MM.1S (cell line): ENCODE measurements around the gene TNS2.

Source experiments
- DNase-seq: peaks from one replicate; pipeline ENCODE4 v3.0.0-alpha.2; 2015
- H2AFZ ChIP-seq: fragments of 300-600 bp; sonication (generic); 2 replicates; pipeline ENCODE4 v1.6.0; 2016; ENCODE audit warnings: antibody characterized with exemption, low read length
- H3F3A ChIP-seq: fragments of 300-600 bp; sonication (generic); 2 replicates; pipeline ENCODE4 v1.6.1; 2016; ENCODE audit warnings: mild to moderate bottlenecking, antibody characterized with exemption, low read length, moderate library complexity, mixed read lengths; ENCODE audit not compliant: insufficient read depth
- H3K27ac ChIP-seq: fragments of 300-600 bp; sonication (generic); 2 replicates; pipeline ENCODE4 v1.5.1; 2016; ENCODE audit warnings: mild to moderate bottlenecking, low read length
- H3K27me3 ChIP-seq: fragments of 300-600 bp; sonication (generic); replicated peaks from 2 replicates; pipeline ENCODE4 v1.6.0; 2016; ENCODE audit warnings: low read length; ENCODE audit not compliant: insufficient read depth
- H3K36me3 ChIP-seq: fragments of 300-600 bp; sonication (generic); replicated peaks from 2 replicates; pipeline ENCODE4 v1.6.1; 2016; ENCODE audit warnings: mild to moderate bottlenecking, low read length, mixed read lengths; ENCODE audit not compliant: insufficient read depth
- H3K4me1 ChIP-seq: fragments of 300-600 bp; sonication (generic); 2 replicates; pipeline ENCODE4 v1.6.1; 2016; ENCODE audit warnings: low read length, mixed read lengths
- H3K4me2 ChIP-seq: fragments of 300-600 bp; sonication (generic); 2 replicates; pipeline ENCODE4 v1.6.0; 2016; ENCODE audit warnings: low read depth, low read length
- H3K4me3 ChIP-seq: fragments of 300-600 bp; sonication (generic); 2 replicates; pipeline ENCODE4 v1.5.1; 2016; ENCODE audit warnings: low read length, mixed read lengths
- H3K79me2 ChIP-seq: fragments of 300-600 bp; sonication (generic); 2 replicates; pipeline ENCODE4 v1.6.1; 2016; ENCODE audit warnings: mixed run types, low read length, mixed read lengths
- H3K9ac ChIP-seq: fragments of 300-600 bp; sonication (generic); 2 replicates; pipeline ENCODE4 v1.6.1; 2016; ENCODE audit warnings: low read length, mixed read lengths
- H3K9me2 ChIP-seq: fragments of 300-600 bp; sonication (generic); replicated peaks from 2 replicates; pipeline ENCODE4 v1.6.1; 2016; ENCODE audit warnings: mild to moderate bottlenecking, low read length, mixed read lengths; ENCODE audit not compliant: insufficient read depth
- H3K9me3 ChIP-seq: fragments of 300-600 bp; sonication (generic); replicated peaks from 2 replicates; pipeline ENCODE4 v1.6.1; 2016; ENCODE audit warnings: mild to moderate bottlenecking, low read length, mixed read lengths; ENCODE audit not compliant: insufficient read depth
- H4K20me1 ChIP-seq: fragments of 300-600 bp; sonication (generic); 2 replicates; pipeline ENCODE4 v1.6.1; 2016; ENCODE audit warnings: mild to moderate bottlenecking, low read length, moderate library complexity, mixed read lengths; ENCODE audit not compliant: insufficient read depth
- CTCF ChIP-seq: fragments of 300-600 bp; sonication (generic); IDR thresholded peaks from 2 replicates; pipeline ENCODE4 v1.5.1; 2016; ENCODE audit warnings: antibody characterized with exemption, low read length, mixed read lengths
- EZH2 ChIP-seq: fragments of 300-600 bp; sonication (generic); optimal IDR thresholded peaks from 2 replicates; pipeline ENCODE3; 2017; ENCODE audit warnings: low read depth, mild to moderate bottlenecking, antibody characterized with exemption, low read length, mixed read lengths
- EZH2phosphoT487 ChIP-seq: fragments of 300-600 bp; sonication (generic); IDR thresholded peaks from 2 replicates; pipeline ENCODE4 v1.6.1; 2018; ENCODE audit warnings: antibody characterized with exemption, low read length

TNS2 gene

GRCh38 chr12:53076461-53076860, 26.6 kb downstream of the TNS2 start:
- no peak for DNase-seq
- H3K9me3 ChIP-seq: no peaks in the 10 kb centered on the region
- no peak overlapping the region for H2AFZ ChIP-seq
- no peak overlapping the region for H3K4me3 ChIP-seq
- H3K4me2 ChIP-seq: no peak overlapping the region
- peaks cover 10% of the 10 kb centered on the region; the same call in 1 of the 2 replicates for H3K4me1 ChIP-seq
- H3K79me2 ChIP-seq: peaks cover 32% of the 10 kb centered on the region
- no peak overlapping the region for H3K27ac ChIP-seq
- no peaks in the 10 kb centered on the region for H3K27me3 ChIP-seq
- TF ChIP-seq EZH2phosphoT487: no peak
- no peak for TF ChIP-seq CTCF
- no peak for TF ChIP-seq EZH2
- no peaks in the 10 kb centered on the region for H3K9me2 ChIP-seq
- H3K36me3 ChIP-seq: peaks cover 4% of the 10 kb centered on the region; the same call in 1 of the 2 replicates
- H4K20me1 ChIP-seq: no peaks in the 10 kb centered on the region
- H3K9ac ChIP-seq: no peak overlapping the region
- H3F3A ChIP-seq: peaks cover 10% of the 10 kb centered on the region; the same call in 1 of the 2 replicates

- Histone ChIP-seq H3K36me3 (peaks cover 4% of the 10 kb centered on the region; the same call in 1 of the 2 replicates), H3K9ac (no peak overlapping the region), H3K4me2 (no peak overlapping the region), H3K27ac (no peak overlapping the region), H3K27me3 (no peaks in the 10 kb centered on the region), H2AFZ (no peak overlapping the region), H3K4me3 (no peak overlapping the region), H3K9me3 (no peaks in the 10 kb centered on the region), H3K4me1 (peaks cover 10% of the 10 kb centered on the region; the same call in 1 of the 2 replicates), H3K79me2 (peaks cover 32% of the 10 kb centered on the region), H4K20me1 (no peaks in the 10 kb centered on the region), H3F3A (peaks cover 10% of the 10 kb centered on the region; the same call in 1 of the 2 replicates), H3K9me2 (no peaks in the 10 kb centered on the region)
- TF ChIP-seq EZH2phosphoT487: no peak
- no peak for TF ChIP-seq CTCF
- TF ChIP-seq EZH2: no peak
- DNase-seq: no peak
Measured at GRCh38 chr12:53077030-53077429, 27.2 kb downstream of the TNS2 start.

- Histone ChIP-seq H3K79me2 (peaks cover 32% of the 10 kb centered on the region), H4K20me1 (no peaks in the 10 kb centered on the region), H3K4me1 (peaks cover 10% of the 10 kb centered on the region; the same call in 1 of the 2 replicates), H3K9me3 (no peaks in the 10 kb centered on the region), H2AFZ (peak overlapping the region; percentile 89), H3F3A (peaks cover 10% of the 10 kb centered on the region; the same call in 1 of the 2 replicates), H3K36me3 (peaks cover 4% of the 10 kb centered on the region; the same call in 1 of the 2 replicates), H3K4me3 (peak overlapping the region; percentile 91), H3K9me2 (no peaks in the 10 kb centered on the region), H3K27ac (peak overlapping the region; percentile 68; the same call in 1 of the 2 replicates), H3K4me2 (peak overlapping the region; percentile 95), H3K27me3 (no peaks in the 10 kb centered on the region), H3K9ac (peak overlapping the region; percentile 87)
- peak; percentile 70 for DNase-seq
- TF ChIP-seq EZH2 (no peak), CTCF (peak; percentile 14; the same call in 1 of the 2 replicates)
Measured at GRCh38 chr12:53078425-53079225, 28.8 kb downstream of the TNS2 start.
